Stimulated activated CD8-positive, alpha-beta memory T cell treated with anti-CD3 and anti-CD28 coated beads, Interleukin-12 subunit alpha, Interleukin-12 subunit beta, amount 100 ng/mL, for 1 hour (primary cell): Measurements from ENCODE around the gene KCNQ2.

Experiments
- DNase-seq: peaks from one replicate; pipeline ENCODE4 v3.0.0-alpha.2; 2020; ENCODE audit warnings: low read depth

Gene KCNQ2

DNA sequence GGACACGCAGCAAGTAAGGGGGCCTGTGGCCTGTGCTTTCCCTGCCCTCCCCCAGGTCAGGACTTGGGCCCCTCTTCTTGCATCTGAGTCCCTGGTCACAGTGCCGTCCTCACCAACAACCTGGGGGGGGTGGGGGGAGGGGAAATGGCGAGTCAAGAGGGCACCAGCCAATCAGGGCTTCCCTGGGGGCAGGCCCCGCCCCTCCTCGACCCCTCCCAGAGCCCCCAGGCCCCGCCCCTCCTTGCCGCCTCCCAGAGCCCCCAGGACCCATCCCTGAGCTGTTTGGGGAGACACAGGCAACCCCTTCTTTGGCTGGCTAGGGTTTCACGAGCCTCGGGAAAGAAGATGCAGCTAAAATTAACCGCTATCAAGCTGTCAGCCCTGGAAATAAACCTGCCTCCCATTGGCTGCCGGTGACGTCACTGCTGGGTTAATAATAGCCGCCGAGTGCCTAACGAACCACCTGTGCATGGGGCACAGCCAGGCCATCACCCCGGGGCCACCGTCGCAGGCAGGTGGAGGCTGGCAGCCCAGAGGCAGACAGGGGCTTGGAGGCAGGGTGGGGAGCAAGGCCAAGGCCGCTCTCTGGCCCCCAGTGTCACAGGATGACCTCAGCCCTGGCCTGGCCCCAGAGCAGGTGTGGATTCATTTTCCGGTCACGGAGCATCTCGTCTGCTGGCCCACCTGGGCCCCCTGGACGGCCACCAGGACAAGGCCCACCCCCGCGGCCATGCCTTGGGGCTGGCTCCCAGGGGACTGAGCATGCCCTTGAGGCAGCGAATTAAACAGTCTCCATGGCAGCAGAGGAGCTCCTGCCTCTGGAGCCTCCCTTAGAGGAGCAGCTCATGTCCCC, 29.6 kb upstream of the KCNQ2 start:
- no peak for DNase-seq

DNA sequence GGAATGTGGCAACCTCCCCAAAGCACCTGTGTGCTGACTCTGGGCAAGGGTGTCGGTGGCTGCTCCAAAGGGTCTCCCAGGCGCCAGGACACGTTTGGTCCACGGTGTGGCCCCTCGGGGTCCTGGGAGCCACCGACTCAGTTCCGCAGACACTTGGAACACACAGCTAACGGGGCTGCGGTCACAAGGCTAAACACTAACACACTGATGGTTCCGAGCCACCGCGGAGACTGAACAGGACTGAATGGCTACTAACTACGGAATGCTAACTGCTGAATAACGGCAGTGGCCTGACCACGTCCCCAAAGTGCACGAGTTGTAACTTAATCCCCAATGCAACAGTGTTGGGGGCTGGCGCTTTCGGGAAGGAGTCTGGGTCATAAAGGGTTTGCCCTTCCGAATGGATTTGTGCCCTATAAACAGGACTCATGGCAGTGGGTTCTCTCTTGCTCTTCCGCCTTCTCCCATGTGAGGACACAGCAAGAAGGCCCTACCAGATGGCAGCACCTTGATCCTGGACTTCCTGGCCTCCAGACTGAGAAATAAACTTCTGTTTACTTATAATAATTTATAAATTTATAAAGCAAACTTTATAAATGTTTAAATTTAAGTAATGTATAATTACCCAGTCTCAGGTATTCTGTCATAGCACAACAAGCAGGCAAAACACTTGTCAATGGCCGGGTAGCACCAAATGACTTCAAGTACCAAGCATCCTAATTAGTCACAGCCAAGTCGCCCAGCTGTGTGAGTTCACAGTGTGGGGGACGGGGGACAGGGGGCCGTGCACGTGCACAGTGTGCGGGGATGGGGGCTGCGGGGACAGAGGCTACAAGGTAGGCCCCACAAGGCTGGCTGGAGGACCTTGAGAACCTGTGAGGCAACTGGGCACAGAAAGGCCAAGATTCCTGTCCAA, 28.7 kb upstream of the KCNQ2 start:
- DNase-seq, result no peak

DNA sequence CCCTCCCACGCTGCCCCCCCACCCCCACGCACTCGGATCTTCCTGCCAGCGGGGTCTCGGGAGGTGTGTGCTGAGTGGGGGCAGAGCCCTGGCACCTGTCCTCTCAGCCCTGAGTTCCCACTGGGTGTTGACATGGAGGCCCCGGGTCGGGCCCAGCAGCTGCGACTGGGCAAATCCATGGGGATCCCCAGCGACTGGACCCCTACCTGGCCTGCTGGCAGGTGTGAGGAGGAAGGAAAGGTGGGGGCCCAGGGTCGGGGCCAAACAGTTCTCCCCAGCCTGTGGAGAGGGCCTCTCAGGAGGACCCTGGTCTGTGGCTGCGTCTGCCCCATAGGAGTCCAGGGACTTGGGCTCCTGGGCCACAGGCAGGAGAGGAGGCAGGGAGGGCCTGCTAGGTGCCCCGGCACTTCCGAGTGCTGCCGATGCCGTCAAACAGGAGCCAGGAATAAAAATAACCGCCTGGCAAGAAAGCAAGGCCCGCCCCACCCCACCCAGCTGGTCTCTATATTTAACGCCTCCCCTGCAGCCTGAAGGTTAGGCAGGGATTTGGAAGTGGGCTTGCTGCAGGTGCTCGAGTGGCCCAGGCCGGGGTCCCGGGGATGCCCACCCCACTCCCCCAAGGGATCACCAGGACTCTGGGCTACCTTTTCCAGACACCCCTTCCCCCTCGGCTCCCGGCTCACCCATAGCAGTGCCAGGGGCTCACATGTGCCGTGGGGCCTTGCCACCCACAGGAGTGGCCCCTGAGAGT, 27.9 kb upstream of the KCNQ2 start:
- no peak for DNase-seq

GRCh38 chr20:63499338-63499969, 27.0 kb upstream of the KCNQ2 start:
- DNase-seq, result no peak

- DNase-seq, result peak; percentile 16
These were observed 26.5 kb upstream of the KCNQ2 start, which contains the start of gene EEF1A2 for GRCh38 chr20:63498960-63499337. Gene EEF1A2, minus strand, starts transcription at chr20:63499083. Its CDS starts 1,320 bp downstream, at chr20:63497763.

- DNase-seq, result no peak
These were observed 25.8 kb upstream of the KCNQ2 start for GRCh38 chr20:63497946-63498935.

DNA sequence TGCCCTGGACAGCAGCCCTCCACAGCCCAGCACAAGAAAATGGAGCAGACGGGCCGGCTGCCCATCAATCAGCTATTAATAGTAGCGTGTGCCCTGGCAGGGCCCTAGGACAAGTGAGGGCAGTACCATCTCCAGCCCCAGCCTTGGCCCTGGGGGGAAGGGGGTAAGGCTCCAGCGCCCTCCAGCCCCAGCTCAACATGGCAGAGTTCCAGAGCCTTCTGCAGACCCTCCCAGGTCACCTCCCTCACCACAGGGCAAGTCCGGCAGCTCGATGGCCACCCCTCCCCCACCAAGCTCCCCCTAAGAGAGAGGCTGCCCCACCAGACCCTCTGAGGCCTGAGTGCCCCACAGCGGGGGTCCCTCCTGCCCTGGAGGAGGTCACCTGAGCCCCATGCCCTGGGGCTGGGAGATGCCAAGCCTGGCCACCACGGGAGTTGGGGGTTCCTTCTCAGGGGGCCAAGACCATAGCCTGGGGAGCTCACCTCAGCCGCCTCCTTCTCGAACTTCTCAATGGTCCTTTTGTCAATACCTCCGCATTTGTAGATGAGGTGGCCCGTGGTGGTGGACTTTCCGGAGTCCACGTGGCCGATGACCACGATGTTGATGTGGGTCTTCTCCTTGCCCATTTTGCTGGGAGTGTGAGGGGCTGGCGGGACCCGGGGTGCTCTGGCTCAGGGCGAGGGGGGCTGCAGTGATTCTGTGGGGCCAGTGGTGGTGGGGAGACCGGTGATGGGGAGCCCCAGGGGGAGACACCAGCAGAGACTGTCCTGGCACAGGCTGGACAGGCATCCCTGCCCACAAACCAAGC, 24.9 kb upstream of the KCNQ2 start:
- no peak for DNase-seq

DNA sequence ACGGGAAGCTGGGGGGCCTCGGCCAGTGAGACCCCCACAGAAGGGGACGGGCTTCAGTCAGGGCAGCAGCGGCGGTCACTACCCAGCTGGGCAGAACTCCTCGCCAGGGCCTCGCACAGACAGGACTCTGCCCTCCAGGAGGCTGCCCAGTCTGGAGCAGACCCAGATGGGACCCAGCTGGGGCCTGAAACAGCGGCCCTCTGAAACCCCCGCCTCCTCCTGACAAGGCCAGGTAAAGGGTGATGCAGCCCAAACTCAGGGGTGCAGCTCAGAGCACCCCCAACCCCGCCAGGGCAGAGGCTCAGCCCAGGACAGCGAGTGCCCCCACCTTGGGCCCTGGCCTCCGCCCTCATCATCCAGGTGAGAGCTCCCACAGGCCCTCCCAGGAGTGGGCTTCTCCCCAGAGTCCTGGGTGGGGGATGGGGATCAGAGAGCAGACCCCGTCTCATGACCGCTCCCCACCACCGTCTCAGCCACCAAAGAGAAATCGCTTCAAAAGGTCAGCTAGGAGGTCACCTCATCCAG, 24.2 kb upstream of the KCNQ2 start:
- no peak for DNase-seq

DNA sequence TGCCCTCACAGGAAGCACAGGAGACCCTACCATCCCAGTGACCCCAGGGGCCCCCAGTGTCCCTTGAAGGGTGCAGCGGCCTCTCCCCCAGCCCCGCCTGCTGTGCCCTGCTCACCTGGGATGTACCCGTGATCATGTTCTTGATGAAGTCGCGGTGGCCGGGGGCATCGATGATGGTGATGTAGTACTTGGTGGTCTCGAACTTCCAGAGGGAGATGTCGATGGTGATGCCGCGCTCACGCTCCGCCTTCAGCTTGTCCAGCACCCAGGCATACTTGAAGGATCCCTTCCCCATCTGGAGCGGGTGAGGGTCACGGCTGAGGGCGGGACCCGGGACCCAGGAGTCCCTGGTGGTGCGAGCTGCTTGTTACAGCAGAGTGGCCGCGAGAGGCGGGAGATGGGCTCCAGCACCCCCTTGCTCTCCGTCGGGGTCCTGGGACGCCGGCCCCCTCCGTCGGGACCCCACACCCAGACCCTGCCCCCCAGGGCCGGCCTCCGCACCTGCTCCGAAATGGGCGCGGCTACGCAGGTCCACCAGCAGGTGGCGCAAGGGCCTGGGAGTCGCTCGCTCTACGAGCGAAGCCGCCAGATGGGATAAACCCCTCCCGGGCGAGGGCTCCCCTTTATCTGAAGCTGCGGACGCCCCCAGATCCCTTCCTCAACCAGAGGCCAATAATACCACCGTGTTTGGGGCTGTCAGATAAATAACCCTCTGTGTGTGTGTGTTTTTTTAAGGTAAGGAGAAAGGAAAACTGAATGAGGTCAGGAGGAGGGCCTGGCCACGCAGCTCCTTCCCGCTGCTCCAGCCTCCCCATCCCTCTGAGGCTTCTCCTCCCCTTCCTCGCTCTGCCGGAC, 23.5 kb upstream of the KCNQ2 start:
- DNase-seq, result peak; percentile 64

- DNase-seq, result no peak
These were observed 22.8 kb upstream of the KCNQ2 start for GRCh38 chr20:63495167-63495720.

DNA sequence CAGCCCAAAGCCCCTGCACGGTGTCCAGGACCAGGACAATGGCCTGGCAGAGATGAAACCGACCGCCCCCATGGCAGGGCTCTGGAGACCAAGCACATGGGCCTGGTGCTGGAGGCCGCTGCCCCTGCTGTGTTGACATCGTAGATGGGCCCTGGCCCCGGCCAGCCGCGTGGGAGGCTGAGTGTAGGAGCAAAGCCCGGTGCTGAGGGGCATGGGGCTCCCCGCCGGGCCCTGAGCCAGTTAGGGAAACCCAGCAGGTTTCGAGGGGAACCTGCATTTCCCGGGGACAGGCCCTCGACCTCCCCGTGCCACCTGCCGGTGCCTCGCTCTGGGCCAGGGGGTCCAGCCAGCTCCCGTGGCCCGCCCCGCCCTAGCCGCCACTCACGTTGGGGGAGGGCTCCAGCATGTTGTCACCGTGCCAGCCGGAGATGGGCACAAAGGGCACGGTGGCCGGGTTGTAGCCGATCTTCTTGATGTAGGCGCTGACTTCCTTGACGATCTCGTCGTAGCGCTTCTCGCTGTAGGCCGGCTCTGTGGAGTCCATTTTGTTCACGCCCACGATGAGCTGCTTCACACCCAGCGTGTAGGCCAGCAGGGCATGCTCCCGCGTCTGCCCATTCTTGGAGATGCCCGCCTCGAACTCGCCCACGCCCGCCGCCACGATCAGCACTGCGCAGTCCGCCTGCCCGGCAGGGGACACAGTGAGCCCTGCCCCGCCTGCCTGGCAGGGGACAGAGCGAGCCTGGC, 22.1 kb upstream of the KCNQ2 start:
- DNase-seq, result no peak

DNA sequence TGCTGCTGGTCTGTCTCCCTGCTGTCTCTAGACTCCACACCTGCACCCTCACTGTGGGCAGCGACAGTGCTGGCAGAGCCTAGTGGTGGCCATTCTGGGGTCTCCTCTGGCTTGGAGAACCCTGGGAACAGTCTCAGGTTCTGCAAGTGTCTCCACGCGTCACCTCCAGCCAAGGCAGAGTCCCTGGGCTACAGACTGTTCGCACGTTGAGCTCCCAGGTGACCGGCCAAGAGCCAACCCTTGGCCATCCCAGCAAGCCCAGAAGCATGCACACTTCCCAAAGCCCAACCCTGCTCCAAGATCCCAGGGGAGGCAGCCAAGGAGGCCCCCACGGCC, 21.6 kb upstream of the KCNQ2 start:
- no peak for DNase-seq

- no peak for DNase-seq
These were observed 21.1 kb upstream of the KCNQ2 start for GRCh38 chr20:63493563-63494020.

DNA sequence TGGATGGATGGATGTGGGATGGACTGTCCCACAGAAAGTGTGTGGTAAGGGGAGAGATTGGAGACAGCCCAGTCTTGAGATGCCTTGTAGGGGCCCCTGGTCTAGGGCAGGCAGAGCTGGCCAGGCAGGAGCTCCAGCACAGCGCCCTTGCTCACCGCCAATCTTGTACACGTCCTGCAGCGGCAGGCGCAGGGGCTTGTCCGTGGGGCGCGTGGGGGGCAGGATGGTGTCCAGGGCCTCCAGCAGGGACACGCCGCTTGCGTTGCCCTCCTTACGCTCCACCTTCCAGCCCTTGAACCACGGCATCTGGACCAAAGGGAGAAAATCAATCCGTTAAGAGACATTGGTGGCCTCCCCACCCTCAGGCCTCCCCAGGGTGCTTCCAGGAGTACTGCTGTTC, 20.5 kb upstream of the KCNQ2 start:
- no peak for DNase-seq

DNA sequence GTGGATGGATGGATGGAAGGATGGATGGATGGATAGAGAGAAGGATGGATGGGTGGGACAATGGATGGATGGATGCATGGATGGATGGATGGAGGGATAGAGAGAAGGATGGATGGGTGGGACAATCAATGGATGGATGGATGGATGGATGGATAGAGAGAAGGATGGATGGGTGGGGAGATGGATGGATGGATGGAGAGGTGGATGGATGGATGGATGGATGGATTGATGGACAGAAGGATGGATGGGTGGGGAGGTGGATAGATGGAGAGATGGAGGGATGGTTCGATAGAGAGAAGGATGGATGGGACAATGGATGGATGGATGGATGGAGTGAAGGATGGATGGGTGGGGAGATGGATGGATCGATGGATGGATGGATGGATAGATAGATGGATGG, 20.1 kb upstream of the KCNQ2 start:
- DNase-seq, result no peak

GRCh38 chr20:63491635-63492230, 19.3 kb upstream of the KCNQ2 start:
- no peak for DNase-seq

DNA sequence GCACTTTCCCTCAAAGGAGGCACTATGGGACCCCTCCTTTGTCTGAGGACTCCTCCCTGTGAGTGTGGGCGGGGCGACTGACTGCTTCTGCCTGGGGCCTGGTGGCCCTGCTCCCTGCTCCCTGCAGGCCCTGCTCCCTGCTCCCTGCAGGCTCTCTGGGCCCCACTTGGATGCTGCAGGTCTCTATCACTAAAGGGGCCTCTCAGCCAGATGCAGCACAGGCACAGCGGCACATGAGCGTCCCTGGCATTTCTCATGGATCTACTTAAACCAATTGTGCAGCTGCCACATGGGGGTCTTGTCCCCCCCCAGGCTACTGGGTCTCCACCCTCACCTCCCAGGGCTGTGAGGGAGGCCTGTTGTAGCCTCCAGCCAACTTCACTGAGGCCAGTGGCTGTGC, 18.6 kb upstream of the KCNQ2 start:
- no peak for DNase-seq
